CD14-positive monocyte (primary cell): ENCODE data around the gene EMID1. TPM values are rescaled to one million over a fixed set of nuclear protein-coding genes. Genes with fewer than 3 reads are reported as not detected.

Source experiments
- DNase-seq, 3 donors: peaks; one replicate each; pipeline ENCODE4 v3.0.0-alpha.2; 2011 to 2022
- H2AFZ ChIP-seq: 2 replicates; pipeline ENCODE4 v1.6.0; 2012; ENCODE audit warnings: mild to moderate bottlenecking, low read depth, low read length, inconsistent platforms; ENCODE audit not compliant: insufficient read depth, poor library complexity, severe bottlenecking
- H3K27ac ChIP-seq, 2 donors: 1 replicate in 1 of 2; 2 replicates in 1 of 2; pipeline ENCODE4 v1.5.1; 2012 to 2013; ENCODE audit warnings: low read length in 2 of 2, control low read depth in 1 of 2, inconsistent platforms in 1 of 2, low read depth in 1 of 2, mild to moderate bottlenecking in 1 of 2
- H3K27me3 ChIP-seq, 2 donors: one replicate each; pipeline versions ENCODE4 v1.6.0 to v1.6.1; 2011 to 2013; ENCODE audit warnings: low read length in 2 of 2; ENCODE audit not compliant: control insufficient read depth in 2 of 2, insufficient read depth in 2 of 2
- H3K36me3 ChIP-seq, 2 donors: replicated peaks in 1 of 2; 1 replicate in 1 of 2; 2 replicates in 1 of 2; pipeline versions ENCODE4 v1.5.1 to v1.6.1; 2012 to 2013; ENCODE audit warnings: low read length in 2 of 2, control low read depth in 1 of 2, inconsistent platforms in 1 of 2, mild to moderate bottlenecking in 1 of 2; ENCODE audit not compliant: insufficient read depth in 2 of 2, control insufficient read depth in 1 of 2
- H3K4me1 ChIP-seq, 2 donors: 1 replicate in 1 of 2; 2 replicates in 1 of 2; pipeline versions ENCODE4 v1.5.1 to v1.6.1; 2012 to 2013; ENCODE audit warnings: low read length in 2 of 2, control low read depth in 1 of 2, inconsistent platforms in 1 of 2, mild to moderate bottlenecking in 1 of 2, moderate library complexity in 1 of 2; ENCODE audit not compliant: insufficient read depth in 2 of 2, control insufficient read depth in 1 of 2
- H3K4me2 ChIP-seq: replicated peaks from 2 replicates; pipeline ENCODE3; 2012; ENCODE audit warnings: low read length, moderate library complexity, mild to moderate bottlenecking; ENCODE audit not compliant: poor library complexity, severe bottlenecking; ENCODE audit errors: extremely low read depth
- H3K4me3 ChIP-seq, 3 experiments: fragments of 200-600 bp in 1 of 3; sonication (generic) in 1 of 3; replicated peaks in 1 of 3; 1 replicate in 2 of 3; 2 replicates in 1 of 3; pipeline ENCODE4 v1.5.1; 2011 to 2013; ENCODE audit warnings: low read length in 3 of 3, mild to moderate bottlenecking in 3 of 3, control low read depth in 2 of 3, low read depth in 2 of 3, inconsistent platforms in 1 of 3, moderate library complexity in 1 of 3
- H3K79me2 ChIP-seq: 2 replicates; pipeline ENCODE4 v1.6.0; 2012; ENCODE audit warnings: mild to moderate bottlenecking, control low read depth, inconsistent platforms, low read length, moderate library complexity; ENCODE audit not compliant: insufficient read depth
- H3K9ac ChIP-seq: 2 replicates; pipeline ENCODE4 v1.6.0; 2017; ENCODE audit warnings: low read length, mild to moderate bottlenecking; ENCODE audit not compliant: insufficient read depth, poor library complexity, severe bottlenecking
- H3K9me3 ChIP-seq, 2 donors: replicated peaks in 1 of 2; 1 replicate in 1 of 2; 2 replicates in 1 of 2; pipeline versions ENCODE4 v1.5.1 to v1.6.1; 2012 to 2013; ENCODE audit warnings: low read length in 2 of 2, control low read depth in 1 of 2; ENCODE audit not compliant: control insufficient read depth in 1 of 2, insufficient read depth in 1 of 2
- H4K20me1 ChIP-seq: 2 replicates; pipeline ENCODE4 v1.6.0; 2012; ENCODE audit warnings: mild to moderate bottlenecking, low read length, control low read depth, moderate library complexity; ENCODE audit not compliant: insufficient read depth
- H3K27ac Mint-ChIP-seq, 7 donors: one replicate each; pipeline ENCODE4 v1.8.0; 2020; ENCODE audit warnings: mild to moderate bottlenecking in 7 of 7, mixed read lengths in 7 of 7, moderate library complexity in 6 of 7, inconsistent platforms in 2 of 7
- H3K27me3 Mint-ChIP-seq, 3 donors: one replicate each; pipeline ENCODE4 v1.8.0; 2021 to 2022; ENCODE audit warnings: low read depth in 3 of 3, mild to moderate bottlenecking in 3 of 3, mixed read lengths in 3 of 3, moderate library complexity in 3 of 3, inconsistent platforms in 1 of 3
- H3K36me3 Mint-ChIP-seq, 2 donors: one replicate each; pipeline ENCODE4 v1.8.0; 2020; ENCODE audit warnings: mixed read lengths in 2 of 2, inconsistent platforms in 1 of 2, mild to moderate bottlenecking in 1 of 2
- H3K4me1 Mint-ChIP-seq: one replicate; pipeline ENCODE4 v1.8.0; 2020; ENCODE audit warnings: mild to moderate bottlenecking, mixed read lengths
- H3K4me3 Mint-ChIP-seq, 2 donors: one replicate each; pipeline ENCODE4 v1.8.0; 2020; ENCODE audit warnings: mild to moderate bottlenecking in 2 of 2, mixed read lengths in 2 of 2, moderate library complexity in 1 of 2
- H3K9me3 Mint-ChIP-seq, 7 donors: one replicate each; pipeline ENCODE4 v1.8.0; 2020 to 2022; ENCODE audit warnings: mixed read lengths in 7 of 7, mild to moderate bottlenecking in 6 of 7, moderate library complexity in 6 of 7, inconsistent platforms in 2 of 7
- CTCF ChIP-seq: fragments of 200-600 bp; IDR thresholded peaks from one replicate; pipeline ENCODE4 v1.8.0; 2022; ENCODE audit warnings: antibody characterized with exemption, mild to moderate bottlenecking
- WGBS: methylation state at CpG from one replicate; pipeline ENCODE4 v1.1.5; 2013; ENCODE audit warnings: missing lambda C conversion rate; ENCODE audit not compliant: insufficient coverage; 5-methylcytosine and 5-hydroxymethylcytosine counted together
- intact Hi-C, 2 donors: fragments of 100-400 bp; cut with micrococcal nuclease; formaldehyde crosslinking; loops; one replicate each; pipeline versions ENCODE4 v1.15.0 to v1.15.1; 2023
- polyA plus RNA-seq, 3 donors: library from polyadenylated mRNA; depleted of rRNA in 1 of 3; unstranded in 2 of 3; stranded (reverse) in 1 of 3; fragments of 300-500 nt in 2 of 3; fragments of >200 nt in 1 of 3; fragmentation: Illumina TruSeq in 2 of 3; gene quantifications; 1 replicate in 2 of 3; 2 replicates in 1 of 3; pipeline ENCODE4 v1.2.3, GENCODE V29; 2012 to 2021

Gene EMID1
- polyA plus RNA-seq, 3 donors = not detected

DNA sequence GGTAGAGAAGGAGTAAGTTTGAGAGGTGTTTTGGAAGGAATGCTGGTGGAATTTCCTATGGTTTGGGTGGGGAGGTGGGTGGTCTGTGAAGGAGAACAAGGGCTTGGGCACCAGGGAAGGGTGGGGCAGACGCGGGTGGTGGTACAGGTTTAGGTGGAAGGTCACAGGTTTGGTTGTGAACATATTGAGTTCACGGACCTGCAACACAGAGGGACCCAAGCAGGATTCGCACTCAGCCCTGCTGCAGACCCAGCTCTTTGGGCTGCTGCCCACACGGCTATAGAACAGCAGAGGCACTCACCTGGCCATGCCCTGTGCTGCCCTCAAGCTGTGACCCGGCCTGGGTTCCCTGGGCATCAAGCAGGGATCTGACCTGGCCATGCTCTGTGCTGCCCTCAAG, 33.5 kb upstream of the EMID1 start:
- Mint-ChIP-seq H3K27ac (peak overlapping the region in 1 of 7 donors; percentile 2), H3K4me3 (no peak overlapping the region), H3K9me3 (peaks cover 10 to 31% (median 25%) of the 10 kb centered on the region in 7 donors), H3K4me1 (peaks cover 6% of the 10 kb centered on the region), H3K36me3 (no peaks in the 10 kb centered on the region), H3K27me3 (peaks cover 10 to 18% (median 17%) of the 10 kb centered on the region in 3 donors)
- Histone ChIP-seq H3K4me3 (no peak overlapping the region), H3K79me2 (no peaks in the 10 kb centered on the region), H3K4me1 (peaks cover 6 to 7% of the 10 kb centered on the region in 2 donors), H2AFZ (no peak overlapping the region), H3K9me3 (peaks cover 12 to 13% of the 10 kb centered on the region in 2 donors), H3K27me3 (no peaks in the 10 kb centered on the region), H3K4me2 (no peak overlapping the region), H4K20me1 (no peaks in the 10 kb centered on the region), H3K36me3 (no peaks in the 10 kb centered on the region), H3K9ac (no peak overlapping the region), H3K27ac (no peak overlapping the region)
- no peak for TF ChIP-seq CTCF
- no peak for DNase-seq
- WGBS = 93% methylated on average over 4 of the region's 6 CpGs
- intact Hi-C loops = no loop called here

DNA sequence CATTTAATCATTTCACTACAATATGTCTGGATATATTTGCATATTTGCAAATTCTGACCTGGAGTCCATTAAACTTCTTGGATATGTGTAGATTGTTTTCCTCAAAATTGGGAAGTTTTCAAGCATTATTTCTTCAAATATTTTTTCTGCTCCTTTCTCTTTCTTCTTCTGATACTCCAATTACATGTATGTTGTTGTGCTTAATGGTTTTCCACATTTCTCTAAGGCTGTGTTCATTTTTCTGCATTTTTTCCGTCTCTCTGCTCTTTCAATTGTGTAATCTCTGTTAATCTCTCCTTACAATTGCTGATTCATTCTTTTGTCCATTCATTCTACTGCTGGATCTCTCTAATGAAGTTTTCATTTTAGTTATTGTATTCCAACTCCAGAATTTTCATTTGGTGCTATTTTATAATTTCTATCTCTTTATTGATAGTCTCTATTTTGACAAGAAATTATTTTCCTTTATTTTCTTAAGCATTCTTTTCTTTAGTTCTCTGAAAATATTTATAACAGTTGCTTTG, 30.3 kb upstream of the EMID1 start:
- Histone ChIP-seq H3K4me3 (no peak overlapping the region), H3K36me3 (no peaks in the 10 kb centered on the region), H3K27me3 (no peaks in the 10 kb centered on the region), H2AFZ (no peak overlapping the region), H3K79me2 (no peaks in the 10 kb centered on the region), H3K9ac (no peak overlapping the region), H4K20me1 (no peaks in the 10 kb centered on the region), H3K4me1 (no peaks in the 10 kb centered on the region), H3K27ac (no peak overlapping the region), H3K4me2 (no peak overlapping the region), H3K9me3 (peaks cover 12 to 13% of the 10 kb centered on the region in 2 donors)
- TF ChIP-seq CTCF = no peak
- intact Hi-C loops = no loop called here
- Mint-ChIP-seq H3K27me3 (peaks cover 1 to 7% (median 4%) of the 10 kb centered on the region in 3 donors), H3K4me1 (no peaks in the 10 kb centered on the region), H3K36me3 (no peaks in the 10 kb centered on the region), H3K9me3 (peaks cover 10 to 35% (median 26%) of the 10 kb centered on the region in 7 donors), H3K4me3 (no peak overlapping the region), H3K27ac (no peak overlapping the region)
- no peak for DNase-seq
- WGBS = no CpG with 5 or more reads among the region's 1 CpG
